ENCODE measurements around the gene CPVL.

DNA sequence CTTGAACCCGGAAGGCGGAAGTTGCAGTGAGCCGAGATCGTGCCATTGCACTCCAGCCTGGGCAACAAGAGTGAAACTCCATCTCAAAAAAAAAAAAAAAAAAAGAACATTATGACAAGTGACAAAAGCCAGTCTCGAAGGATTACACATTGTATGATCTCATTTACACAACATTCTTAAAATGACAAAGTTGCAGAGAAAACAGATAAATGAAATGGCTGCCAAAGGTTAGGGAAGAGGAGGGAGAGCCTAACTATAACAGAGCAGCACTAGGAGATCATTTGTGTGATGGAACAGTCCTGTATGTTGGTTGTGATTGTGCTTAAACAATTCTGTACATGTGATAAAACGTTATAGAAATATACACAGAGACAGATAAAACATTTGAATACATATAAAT is 16.2 kb upstream of the CPVL start:
- TF ChIP-seq RFX5 (IDR thresholded peaks at IDR 0.05; ENCODE audit: low read depth, low read length), result no peak
- TF ChIP-seq, protein P1, sequence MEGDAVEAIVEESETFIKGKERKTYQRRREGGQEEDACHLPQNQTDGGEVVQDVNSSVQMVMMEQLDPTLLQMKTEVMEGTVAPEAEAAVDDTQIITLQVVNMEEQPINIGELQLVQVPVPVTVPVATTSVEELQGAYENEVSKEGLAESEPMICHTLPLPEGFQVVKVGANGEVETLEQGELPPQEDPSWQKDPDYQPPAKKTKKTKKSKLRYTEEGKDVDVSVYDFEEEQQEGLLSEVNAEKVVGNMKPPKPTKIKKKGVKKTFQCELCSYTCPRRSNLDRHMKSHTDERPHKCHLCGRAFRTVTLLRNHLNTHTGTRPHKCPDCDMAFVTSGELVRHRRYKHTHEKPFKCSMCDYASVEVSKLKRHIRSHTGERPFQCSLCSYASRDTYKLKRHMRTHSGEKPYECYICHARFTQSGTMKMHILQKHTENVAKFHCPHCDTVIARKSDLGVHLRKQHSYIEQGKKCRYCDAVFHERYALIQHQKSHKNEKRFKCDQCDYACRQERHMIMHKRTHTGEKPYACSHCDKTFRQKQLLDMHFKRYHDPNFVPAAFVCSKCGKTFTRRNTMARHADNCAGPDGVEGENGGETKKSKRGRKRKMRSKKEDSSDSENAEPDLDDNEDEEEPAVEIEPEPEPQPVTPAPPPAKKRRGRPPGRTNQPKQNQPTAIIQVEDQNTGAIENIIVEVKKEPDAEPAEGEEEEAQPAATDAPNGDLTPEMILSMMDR (conservative IDR thresholded peaks at IDR 0.05; ENCODE audit: low read depth, low read length), result no peak

Measured in IMR-90 (cell line).